ENCODE data around the gene ANO9.

ANO9 gene

DNA sequence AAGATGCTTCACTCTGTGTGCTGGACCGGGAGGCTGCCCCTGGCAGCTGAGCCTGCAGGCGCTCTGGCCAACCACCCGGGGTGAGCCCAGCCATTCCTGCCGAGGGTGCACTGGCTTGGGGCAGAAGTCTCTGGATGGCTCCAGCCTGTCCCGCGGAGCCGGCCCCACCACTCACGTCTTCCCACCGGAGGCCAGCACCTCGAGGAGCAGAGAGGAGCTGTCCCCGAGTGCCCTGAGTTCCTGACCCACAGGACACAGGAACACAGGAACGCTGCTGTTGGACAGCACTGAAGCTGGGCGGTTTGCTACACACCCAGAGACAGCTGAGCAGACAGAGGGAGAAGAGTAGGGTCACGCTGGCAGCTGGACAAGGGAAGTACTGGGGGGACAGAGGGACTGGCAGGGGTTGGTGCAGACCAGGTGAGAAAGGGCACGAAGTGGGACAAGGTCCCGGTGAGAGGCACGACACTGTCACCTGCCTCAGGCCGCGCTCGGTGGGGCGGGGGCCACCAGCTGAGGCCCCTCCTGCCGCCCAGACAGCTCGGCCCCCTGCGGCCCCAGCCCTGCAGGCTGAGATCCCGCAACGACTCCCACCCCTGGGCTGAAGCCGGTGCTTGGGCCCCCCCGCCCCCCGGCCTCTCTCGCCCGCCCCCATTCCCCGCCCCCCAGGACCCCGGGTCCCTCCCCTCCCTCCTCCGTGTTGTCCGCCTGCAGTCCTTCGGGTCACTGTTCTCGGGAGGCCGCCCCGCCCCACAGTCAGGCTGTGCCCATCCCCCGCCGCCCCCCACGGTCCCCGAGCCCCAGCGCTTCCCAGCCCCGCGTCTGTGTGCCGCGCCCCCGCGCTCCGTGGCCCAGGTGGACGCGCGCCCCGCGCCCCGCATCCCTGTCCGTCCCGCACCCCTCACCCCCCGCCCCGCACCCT lies 73.1 kb downstream of the ANO9 start:
- DNase-seq (ENCODE audit: low read depth) = no peak

DNA sequence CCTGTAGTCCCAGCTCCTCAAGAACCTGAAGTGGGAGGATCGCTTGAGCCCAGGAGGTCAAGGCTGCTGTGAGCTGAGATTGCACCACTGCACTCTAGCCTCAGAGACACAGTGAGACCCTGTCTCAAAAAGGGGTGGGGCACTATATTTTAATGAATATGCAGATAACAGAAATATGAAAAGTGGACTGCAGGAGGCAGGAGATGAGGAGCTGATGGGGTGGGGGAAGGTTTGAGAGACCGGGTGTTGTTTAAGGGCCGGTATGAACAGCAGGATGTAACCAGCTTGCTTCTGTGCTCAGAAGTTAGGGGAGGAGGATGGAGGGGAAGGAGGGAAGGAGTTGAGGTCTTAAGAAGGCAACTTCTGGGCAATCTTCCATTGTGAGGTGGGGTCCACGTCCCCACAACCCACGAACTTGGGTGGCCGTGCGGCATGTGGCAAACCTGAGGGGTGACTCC lies 73.8 kb downstream of the ANO9 start:
- no peak for DNase-seq (ENCODE audit: low read depth)
